Ectodermal cell (in vitro differentiated cells): ENCODE measurements around the gene TMEM151B.

ENCODE experiments used
- H3K27ac ChIP-seq: 2 replicates; pipeline ENCODE4 v1.7.0; 2013; ENCODE audit warnings: mild to moderate bottlenecking, low read depth, low read length; ENCODE audit not compliant: insufficient read depth, poor library complexity, severe bottlenecking
- H3K27me3 ChIP-seq: 2 replicates; pipeline ENCODE4 v1.7.0; 2013; ENCODE audit warnings: mild to moderate bottlenecking, low read length; ENCODE audit not compliant: insufficient read depth, control insufficient read depth, poor library complexity, severe bottlenecking
- H3K36me3 ChIP-seq: one replicate; pipeline ENCODE4 v1.7.0; 2013; ENCODE audit warnings: low read length; ENCODE audit not compliant: control insufficient read depth, insufficient read depth
- H3K4me1 ChIP-seq: one replicate; pipeline ENCODE4 v1.7.0; 2013; ENCODE audit warnings: low read length; ENCODE audit not compliant: control insufficient read depth, insufficient read depth
- H3K4me3 ChIP-seq: 2 replicates; pipeline ENCODE4 v1.7.0; 2013; ENCODE audit warnings: low read depth, low read length, control low read depth; ENCODE audit not compliant: insufficient read depth
- H3K9me3 ChIP-seq: 2 replicates; pipeline ENCODE4 v1.7.0; 2013; ENCODE audit warnings: mild to moderate bottlenecking, low read length, moderate library complexity; ENCODE audit not compliant: control insufficient read depth
- WGBS, 2 experiments: methylation state at CpG; one replicate each; pipeline ENCODE4 v1.1.7; 2013; ENCODE audit warnings: missing lambda C conversion rate in 2 of 2; 5-methylcytosine and 5-hydroxymethylcytosine counted together

The TMEM151B gene

DNA sequence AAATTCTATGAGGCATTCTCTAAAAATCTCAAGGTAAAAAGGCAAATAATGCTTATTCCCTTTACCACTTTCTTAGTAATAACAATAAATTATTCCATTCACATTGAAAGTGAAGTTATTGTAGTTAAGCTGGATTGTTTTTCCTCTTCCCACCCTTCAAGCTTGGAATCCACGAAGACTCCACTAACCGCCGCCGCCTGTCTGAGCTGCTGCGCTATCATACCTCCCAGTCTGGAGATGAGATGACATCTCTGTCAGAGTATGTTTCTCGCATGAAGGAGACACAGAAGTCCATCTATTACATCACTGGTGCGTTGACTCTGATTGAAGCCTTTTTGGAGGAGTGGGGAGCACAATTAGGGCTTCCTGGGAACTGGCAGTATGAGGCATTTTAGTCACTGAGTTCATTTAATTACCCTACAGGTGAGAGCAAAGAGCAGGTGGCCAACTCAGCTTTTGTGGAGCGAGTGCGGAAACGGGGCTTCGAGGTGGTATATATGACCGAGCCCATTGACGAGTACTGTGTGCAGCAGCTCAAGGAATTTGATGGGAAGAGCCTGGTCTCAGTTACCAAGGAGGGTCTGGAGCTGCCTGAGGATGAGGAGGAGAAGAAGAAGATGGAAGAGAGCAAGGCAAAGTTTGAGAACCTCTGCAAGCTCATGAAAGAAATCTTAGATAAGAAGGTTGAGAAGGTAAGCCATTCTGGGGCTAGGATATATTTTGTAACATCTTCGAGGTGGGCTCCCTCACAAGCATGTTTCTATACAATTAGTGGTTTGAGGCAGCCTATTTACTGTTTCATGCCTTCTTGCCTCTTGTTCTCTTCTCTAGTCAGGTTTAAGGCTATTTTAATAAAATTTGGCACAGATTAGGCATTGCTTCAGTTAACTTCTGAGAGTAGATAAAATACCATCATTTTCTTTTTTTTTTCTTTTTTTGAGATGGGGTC, 18.4 kb upstream of the TMEM151B start:
- H3K27ac ChIP-seq = no peak overlapping the region
- WGBS, 2 experiments = 96 to 97% methylated on average over 14 of the region's 14 CpGs
- H3K36me3 ChIP-seq = peaks cover 52% of the 10 kb centered on the region
- no peak overlapping the region for H3K4me3 ChIP-seq
- H3K9me3 ChIP-seq = no peaks in the 10 kb centered on the region
- peaks cover 5% of the 10 kb centered on the region for H3K4me1 ChIP-seq
- no peaks in the 10 kb centered on the region for H3K27me3 ChIP-seq

DNA sequence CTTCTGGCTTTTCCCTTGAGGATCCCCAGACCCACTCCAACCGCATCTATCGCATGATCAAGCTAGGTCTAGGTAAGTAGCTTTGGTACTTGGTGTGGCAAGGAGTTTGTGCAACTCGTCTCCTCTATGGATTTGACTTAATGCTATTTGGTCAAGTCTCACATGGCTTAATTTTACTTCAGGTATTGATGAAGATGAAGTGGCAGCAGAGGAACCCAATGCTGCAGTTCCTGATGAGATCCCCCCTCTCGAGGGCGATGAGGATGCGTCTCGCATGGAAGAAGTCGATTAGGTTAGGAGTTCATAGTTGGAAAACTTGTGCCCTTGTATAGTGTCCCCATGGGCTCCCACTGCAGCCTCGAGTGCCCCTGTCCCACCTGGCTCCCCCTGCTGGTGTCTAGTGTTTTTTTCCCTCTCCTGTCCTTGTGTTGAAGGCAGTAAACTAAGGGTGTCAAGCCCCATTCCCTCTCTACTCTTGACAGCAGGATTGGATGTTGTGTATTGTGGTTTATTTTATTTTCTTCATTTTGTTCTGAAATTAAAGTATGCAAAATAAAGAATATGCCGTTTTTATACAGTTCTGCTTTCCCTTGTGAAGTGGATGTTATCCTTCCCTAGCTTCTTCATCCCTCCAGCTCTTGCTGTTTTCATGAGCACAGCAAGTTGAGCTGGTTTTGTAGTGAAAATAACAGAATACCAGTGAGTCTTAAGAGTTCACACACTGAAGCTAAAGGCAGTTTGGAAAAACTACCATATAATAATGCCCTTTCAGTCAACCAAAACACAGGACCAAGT, 16.7 kb upstream of the TMEM151B start:
- Histone ChIP-seq H3K27ac (no peak overlapping the region), H3K4me1 (peaks cover 12% of the 10 kb centered on the region), H3K9me3 (no peaks in the 10 kb centered on the region), H3K4me3 (no peak overlapping the region), H3K36me3 (peaks cover 52% of the 10 kb centered on the region), H3K27me3 (no peaks in the 10 kb centered on the region)
- WGBS, 2 experiments = 87 to 88% methylated on average over 10 of the region's 10 CpGs

- no peaks in the 10 kb centered on the region for H3K27me3 ChIP-seq
- H3K4me1 ChIP-seq = peaks cover 7% of the 10 kb centered on the region
- WGBS, 2 experiments = 91 to 92% methylated on average over 12 of the region's 12 CpGs
- H3K9me3 ChIP-seq = no peaks in the 10 kb centered on the region
- no peak overlapping the region for H3K4me3 ChIP-seq
- H3K36me3 ChIP-seq = peaks cover 46% of the 10 kb centered on the region
- H3K27ac ChIP-seq = no peak overlapping the region
These were observed 15.8 kb upstream of the TMEM151B start for GRCh38 chr6:44254191-44255104.

DNA sequence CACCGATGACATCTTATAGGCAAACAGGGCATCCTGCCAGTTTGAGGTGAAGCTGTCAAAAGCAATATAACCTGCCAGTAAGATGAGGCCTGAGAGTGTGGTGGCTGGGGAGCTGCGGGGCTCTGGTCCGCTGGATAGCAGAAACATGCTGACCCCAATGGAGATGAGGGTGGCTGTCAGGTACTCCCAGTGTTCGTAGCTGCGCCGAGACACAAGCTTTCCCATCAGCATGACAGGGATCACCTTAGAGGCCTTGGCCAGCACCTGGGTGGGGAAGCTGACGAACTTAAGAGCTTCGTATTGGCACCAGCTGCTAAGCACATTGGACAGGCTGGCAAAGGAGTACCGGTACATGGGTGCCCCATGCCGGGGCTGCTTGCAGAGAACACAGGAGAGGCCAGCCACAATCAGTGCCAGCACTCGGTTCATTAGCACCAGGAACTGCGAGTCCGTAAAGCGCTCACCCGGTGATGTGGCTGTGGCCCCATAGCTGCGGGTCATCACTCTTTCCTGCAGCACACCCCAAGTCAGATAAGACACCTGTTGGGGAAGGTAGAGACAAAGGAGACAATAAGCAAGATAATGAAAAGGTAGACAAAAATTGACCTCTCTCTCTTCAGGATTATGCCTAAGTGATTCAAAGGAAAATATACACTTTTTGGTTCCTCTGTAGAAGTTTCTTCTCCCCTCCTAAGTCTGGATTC, 15.0 kb upstream of the TMEM151B start:
- Histone ChIP-seq H3K4me3 (no peak overlapping the region), H3K4me1 (peaks cover 7% of the 10 kb centered on the region), H3K27me3 (no peaks in the 10 kb centered on the region), H3K27ac (peak overlapping the region; percentile 48), H3K36me3 (peaks cover 38% of the 10 kb centered on the region), H3K9me3 (no peaks in the 10 kb centered on the region)
- WGBS, 2 experiments = 89 to 91% methylated on average over 16 of the region's 16 CpGs

GRCh38 chr6:44255871-44256774, 14.1 kb upstream of the TMEM151B start:
- WGBS, 2 experiments = 34 to 35% methylated on average over 15 of the region's 15 CpGs
- Histone ChIP-seq H3K36me3 (peaks cover 29% of the 10 kb centered on the region), H3K27ac (peak overlapping the region; percentile 95)

DNA sequence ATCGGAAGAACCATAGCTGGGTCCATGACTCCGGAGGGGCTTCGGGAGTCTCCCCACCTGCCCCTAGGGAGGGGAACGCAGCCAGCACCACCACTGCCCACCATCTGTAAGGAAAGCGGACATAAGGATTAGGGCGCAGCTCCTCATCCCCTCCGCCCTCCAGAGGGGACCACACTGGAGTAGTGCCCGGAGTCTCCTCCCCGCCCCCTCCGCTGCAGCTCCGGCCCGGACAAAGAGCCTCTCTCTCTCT, 13.6 kb upstream of the TMEM151B start:
- H3K36me3 ChIP-seq = peaks cover 24% of the 10 kb centered on the region
- H3K9me3 ChIP-seq = no peaks in the 10 kb centered on the region
- WGBS, 2 experiments = 2 to 3% methylated on average over 12 of the region's 12 CpGs
- no peaks in the 10 kb centered on the region for H3K27me3 ChIP-seq
- H3K4me1 ChIP-seq = peaks cover 7% of the 10 kb centered on the region
- H3K27ac ChIP-seq = peak overlapping the region; percentile 95
- peak overlapping the region; percentile 85 for H3K4me3 ChIP-seq

More at GRCh38 chr6:44255871-44256774, 14.1 kb upstream of the TMEM151B start:
- Histone ChIP-seq H3K4me1 (peaks cover 7% of the 10 kb centered on the region), H3K27me3 (no peaks in the 10 kb centered on the region), H3K9me3 (no peaks in the 10 kb centered on the region), H3K4me3 (peak overlapping the region; percentile 85)

- peak within 1 kb of the TSS; percentile 85 for H3K4me3 ChIP-seq
- no peaks in the 10 kb centered on the region for H3K27me3 ChIP-seq
- no peaks in the 10 kb centered on the region for H3K9me3 ChIP-seq
- H3K36me3 ChIP-seq = peaks cover 23% of the 10 kb centered on the region
- H3K4me1 ChIP-seq = peaks cover 7% of the 10 kb centered on the region
- WGBS, 2 experiments = 0 to 1% methylated on average over 80 of the region's 80 CpGs
- H3K27ac ChIP-seq = peak within 1 kb of the TSS; percentile 95
These were observed 13.1 kb upstream of the TMEM151B start, which contains the start of gene SLC35B2 for GRCh38 chr6:44257025-44257752. TSS of gene SLC35B2 (minus strand) at chr6:44257528. CDS start at chr6:44257410, 118 bp downstream.

GRCh38 chr6:44257753-44258324, 12.4 kb upstream of the TMEM151B start:
- H3K4me1 ChIP-seq = peaks cover 14% of the 10 kb centered on the region
- WGBS, 2 experiments = 43 to 45% methylated on average over 15 of the region's 15 CpGs

More at GRCh38 chr6:44257753-44258324, 12.4 kb upstream of the TMEM151B start:
- H3K4me3 ChIP-seq = peak overlapping the region; percentile 85
- no peak overlapping the region for H3K27ac ChIP-seq
- H3K27me3 ChIP-seq = no peaks in the 10 kb centered on the region
- H3K36me3 ChIP-seq = peaks cover 17% of the 10 kb centered on the region
- H3K9me3 ChIP-seq = no peaks in the 10 kb centered on the region
